Stimulated activated CD4-positive, alpha-beta T cell treated with anti-CD3 and anti-CD28 coated beads, TNF-alpha, amount 100 ng/mL, for 24 hours (primary cell): ENCODE data around the gene SYS1.
A peak's percentile ranks its signal among the peaks of the same experiment; 100 is the strongest.

Experiments
- DNase-seq, 3 experiments: peaks; one replicate each; pipeline ENCODE4 v3.0.0-alpha.2; 2020; ENCODE audit warnings: low read depth in 3 of 3

SYS1 gene

GRCh38 chr20:45355209-45356084, 7.5 kb upstream of the SYS1 start:
- DNase-seq, result no peak

- no peak for DNase-seq
Observed at GRCh38 chr20:45358282-45359068, 4.5 kb upstream of the SYS1 start.

GRCh38 chr20:45359069-45359405, 3.9 kb upstream of the SYS1 start:
- no peak for DNase-seq

GRCh38 chr20:45359406-45360148, 3.4 kb upstream of the SYS1 start:
- DNase-seq, result no peak

- no peak for DNase-seq
Observed at GRCh38 chr20:45361793-45362192, 1.2 kb upstream of the SYS1 start.

GRCh38 chr20:45363611-45364492, 896 bp downstream of the SYS1 start:
- DNase-seq, result no peak

- DNase-seq, result no peak
Observed at GRCh38 chr20:45365444-45365970, 2.6 kb downstream of the SYS1 start.

GRCh38 chr20:45366192-45366591, 3.2 kb downstream of the SYS1 start:
- DNase-seq, result no peak

GRCh38 chr20:45366631-45367030, 3.7 kb downstream of the SYS1 start:
- DNase-seq, result no peak

GRCh38 chr20:45367126-45367525, 4.2 kb downstream of the SYS1 start:
- no peak for DNase-seq

GRCh38 chr20:45368221-45368980, 5.4 kb downstream of the SYS1 start:
- no peak for DNase-seq

GRCh38 chr20:45370571-45371160, 7.7 kb downstream of the SYS1 start:
- no peak for DNase-seq

- no peak for DNase-seq
Observed at GRCh38 chr20:45372241-45372640, 9.3 kb downstream of the SYS1 start.

GRCh38 chr20:45372646-45373352, 9.8 kb downstream of the SYS1 start:
- no peak for DNase-seq

GRCh38 chr20:45373353-45374100, 10.6 kb downstream of the SYS1 start:
- peak; percentile 81 to 90 (median 85) for DNase-seq

- DNase-seq, result no peak
Observed at GRCh38 chr20:45374101-45374467, 11.1 kb downstream of the SYS1 start.

- no peak for DNase-seq
Observed at GRCh38 chr20:45374966-45375365, 12.0 kb downstream of the SYS1 start.

GRCh38 chr20:45377269-45377668, 14.3 kb downstream of the SYS1 start:
- no peak for DNase-seq

GRCh38 chr20:45378191-45378590, 15.2 kb downstream of the SYS1 start, which contains the start of gene TP53TG5:
Gene TP53TG5 (minus strand): TSS chr20:45378325. CDS start chr20:45378236, 89 bp downstream.
- no peak for DNase-seq
